A549 (cell line): ENCODE data around the gene HMOX1.

Experiments
- CHD2 ChIP-seq: fragments of 150-350 bp; IDR thresholded peaks from 2 replicates; pipeline ENCODE4 v1.6.1; 2014; ENCODE audit warnings: low read length; ENCODE audit not compliant: partially characterized antibody
- FOSB ChIP-seq: fragments of 250-450 bp; sonication (Bioruptor Pico); IDR thresholded peaks from 2 replicates; pipeline ENCODE4 v1.5.0; 2020; ENCODE audit warnings: mild to moderate bottlenecking, moderate library complexity
- POLR2A ChIP-seq: IDR thresholded peaks from 2 replicates; pipeline ENCODE4 v1.6.1; 2012; ENCODE audit warnings: mild to moderate bottlenecking, low read length
- POLR2AphosphoS2 ChIP-seq: conservative IDR thresholded peaks from 2 replicates; pipeline ENCODE4 v1.6.1; 2012; ENCODE audit warnings: low read length, improper control_type of control experiment, inconsistent platforms
- RAD21 ChIP-seq, 2 experiments: fragments of >200 bp in 1 of 2; sonication (Bioruptor Twin) in 1 of 2; formaldehyde crosslinking in 1 of 2; IDR thresholded peaks in 1 of 2; conservative IDR thresholded peaks in 1 of 2; 2 replicates in 1 of 2; 3 replicates in 1 of 2; pipeline ENCODE4 v1.6.1; 2012 to 2018; ENCODE audit warnings: inconsistent platforms in 1 of 2
- RARB ChIP-seq: fragments of 250-450 bp; sonication (Bioruptor Pico); IDR thresholded peaks from 2 replicates; pipeline ENCODE4 v1.8.0; 2021; ENCODE audit warnings: mild to moderate bottlenecking, moderate library complexity
- TF ChIP-seq, protein P1 (sequence below): fragments of >200 bp; sonication (Bioruptor Twin); formaldehyde crosslinking; IDR thresholded peaks from 3 replicates; pipeline ENCODE4 v1.5.1; 2016
- TF ChIP-seq, protein P2 (sequence below): IDR thresholded peaks from 2 replicates; pipeline ENCODE4 v1.6.1; 2012

DNA sequence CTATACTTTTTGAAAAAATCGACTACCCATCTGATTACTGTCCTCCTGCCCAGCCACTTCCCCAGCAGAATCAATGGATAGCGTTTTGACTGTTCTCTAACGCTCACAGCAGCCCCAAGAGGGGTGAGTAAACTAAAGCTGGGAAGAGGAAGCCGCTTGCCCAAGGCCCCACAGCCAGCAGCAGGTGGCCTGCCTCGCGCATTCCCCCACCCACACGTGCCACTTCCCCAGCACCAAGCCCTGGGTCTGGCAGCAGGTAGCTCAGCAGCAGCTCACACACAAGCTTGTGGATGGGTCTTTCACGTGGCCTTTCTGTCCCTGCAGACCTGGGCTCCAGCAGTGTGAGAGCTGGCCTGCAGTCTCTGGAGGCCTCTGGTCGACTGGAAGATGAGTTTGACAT is 46.9 kb upstream of the HMOX1 start:
- TF ChIP-seq, protein P1, sequence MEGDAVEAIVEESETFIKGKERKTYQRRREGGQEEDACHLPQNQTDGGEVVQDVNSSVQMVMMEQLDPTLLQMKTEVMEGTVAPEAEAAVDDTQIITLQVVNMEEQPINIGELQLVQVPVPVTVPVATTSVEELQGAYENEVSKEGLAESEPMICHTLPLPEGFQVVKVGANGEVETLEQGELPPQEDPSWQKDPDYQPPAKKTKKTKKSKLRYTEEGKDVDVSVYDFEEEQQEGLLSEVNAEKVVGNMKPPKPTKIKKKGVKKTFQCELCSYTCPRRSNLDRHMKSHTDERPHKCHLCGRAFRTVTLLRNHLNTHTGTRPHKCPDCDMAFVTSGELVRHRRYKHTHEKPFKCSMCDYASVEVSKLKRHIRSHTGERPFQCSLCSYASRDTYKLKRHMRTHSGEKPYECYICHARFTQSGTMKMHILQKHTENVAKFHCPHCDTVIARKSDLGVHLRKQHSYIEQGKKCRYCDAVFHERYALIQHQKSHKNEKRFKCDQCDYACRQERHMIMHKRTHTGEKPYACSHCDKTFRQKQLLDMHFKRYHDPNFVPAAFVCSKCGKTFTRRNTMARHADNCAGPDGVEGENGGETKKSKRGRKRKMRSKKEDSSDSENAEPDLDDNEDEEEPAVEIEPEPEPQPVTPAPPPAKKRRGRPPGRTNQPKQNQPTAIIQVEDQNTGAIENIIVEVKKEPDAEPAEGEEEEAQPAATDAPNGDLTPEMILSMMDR = no peak
- TF ChIP-seq FOSB (CRISPR knock-in tag) (no peak), POLR2AphosphoS2 (no peak), RAD21 (conservative IDR thresholded peaks at IDR 0.05 in 1 of 2, IDR thresholded peaks at IDR 0.05 in 1 of 2) (no peak), CHD2 (no peak), RARB (CRISPR knock-in tag) (no peak), POLR2A (no peak)
- TF ChIP-seq, protein P2, sequence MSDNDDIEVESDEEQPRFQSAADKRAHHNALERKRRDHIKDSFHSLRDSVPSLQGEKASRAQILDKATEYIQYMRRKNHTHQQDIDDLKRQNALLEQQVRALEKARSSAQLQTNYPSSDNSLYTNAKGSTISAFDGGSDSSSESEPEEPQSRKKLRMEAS = no peak
